Spleen (tissue), 11 donors: Measurements from ENCODE around the gene SSBP2. TPM values are rescaled to one million over a fixed set of nuclear protein-coding genes. Genes with fewer than 3 reads are reported as not detected.
A peak's percentile ranks its signal among the peaks of the same experiment; 100 is the strongest.

Experiments
- DNase-seq: peaks from one replicate; pipeline ENCODE4 v3.0.0-alpha.2; 2020
- H3K27ac ChIP-seq, 8 donors: fragments of 200-600 bp; sonication (generic) in 7 of 8; 1 replicate in 4 of 8; 2 replicates in 4 of 8; pipeline versions ENCODE4 v1.5.0 to v1.8.0; 2016 to 2021; ENCODE audit warnings: inconsistent platforms in 4 of 8, mild to moderate bottlenecking in 4 of 8, moderate library complexity in 1 of 8
- H3K27me3 ChIP-seq, 7 donors: fragments of 200-600 bp; sonication (generic) in 6 of 7; replicated peaks in 1 of 7; 1 replicate in 4 of 7; 2 replicates in 3 of 7; pipeline versions ENCODE4 v1.5.0 to v1.8.0; 2016 to 2021; ENCODE audit warnings: inconsistent platforms in 3 of 7, mild to moderate bottlenecking in 1 of 7
- H3K36me3 ChIP-seq, 6 donors: fragments of 200-600 bp; sonication (generic) in 5 of 6; 1 replicate in 4 of 6; 2 replicates in 2 of 6; pipeline versions ENCODE4 v1.5.0 to v1.8.0; 2016 to 2021; ENCODE audit warnings: inconsistent platforms in 2 of 6
- H3K4me1 ChIP-seq, 6 donors: fragments of 200-600 bp; sonication (generic) in 5 of 6; 1 replicate in 3 of 6; 2 replicates in 3 of 6; pipeline versions ENCODE4 v1.5.0 to v1.8.0; 2016 to 2021; ENCODE audit warnings: inconsistent platforms in 3 of 6
- H3K4me3 ChIP-seq, 8 donors: fragments of 200-600 bp; sonication (generic) in 7 of 8; 1 replicate in 4 of 8; 2 replicates in 4 of 8; pipeline versions ENCODE4 v1.5.0 to v1.8.0; 2016 to 2021; ENCODE audit warnings: inconsistent platforms in 4 of 8, mild to moderate bottlenecking in 4 of 8, moderate library complexity in 2 of 8
- H3K9me3 ChIP-seq, 8 donors: fragments of 200-600 bp; sonication (generic) in 7 of 8; 1 replicate in 4 of 8; 2 replicates in 4 of 8; pipeline versions ENCODE4 v1.5.0 to v1.8.0; 2016 to 2021; ENCODE audit warnings: inconsistent platforms in 4 of 8
- POLR2A ChIP-seq, 3 donors: fragments of 450-650 bp; IDR thresholded peaks; one replicate each; pipeline ENCODE4 v1.5.1; 2017; ENCODE audit warnings: antibody characterized with exemption in 3 of 3, mild to moderate bottlenecking in 1 of 3
- POLR2AphosphoS5 ChIP-seq, 3 donors: sonication (generic); formaldehyde crosslinking; IDR thresholded peaks; one replicate each; pipeline ENCODE4 v1.5.1; 2017; ENCODE audit warnings: antibody characterized with exemption in 3 of 3
- WGBS, 5 donors: extraction: QIAGEN DNeasy Blood & Tissue Kit in 3 of 5; methylation state at CpG; one replicate each; pipeline versions ENCODE4 v1.1.5 to v1.1.7; 2013 to 2018; 5-methylcytosine and 5-hydroxymethylcytosine counted together
- intact Hi-C: fragments of 100-400 bp; cut with DNase I; formaldehyde crosslinking; loops from one replicate; pipeline ENCODE4 v1.15.0; 2023; ENCODE audit warnings: low total_unique reads
- polyA plus RNA-seq, 3 donors: library from polyadenylated mRNA; stranded (reverse); fragments of 200-250 nt; gene quantifications; one replicate each; pipeline ENCODE4 v1.2.1, GENCODE V29; 2013
- total RNA-seq, 7 donors: library from RNA; depleted of rRNA in 3 of 7; stranded (reverse); fragments of >200 nt in 3 of 7; fragmentation: NEBNext Ultra II Directional in 4 of 7; extraction: Animal tissue kit (Norgen Biotek cat#: 25700) in 4 of 7; gene quantifications; one replicate each; pipeline versions ENCODE4 v1.1.0 to v1.2.1, GENCODE V29; 2016 to 2021
- TF ChIP-seq, protein P1 (sequence below), 11 experiments: fragments of 200-600 bp in 7 of 11; fragments of 450-650 bp in 4 of 11; sonication (generic) in 4 of 11; IDR thresholded peaks in 8 of 11; conservative IDR thresholded peaks in 3 of 11; 1 replicate in 7 of 11; 2 replicates in 4 of 11; pipeline versions ENCODE4 v1.4.0 to v1.8.0; 2016 to 2021; ENCODE audit warnings: antibody characterized with exemption in 11 of 11, inconsistent platforms in 4 of 11, mild to moderate bottlenecking in 1 of 11
- donor health status: healthy with polysubstance abuse.
- donor health status: DM: no; HTN: no; CAD: no; lungs with moderate emphysema.
- donor health status: DM: no; HTN: no; CAD: no.
- donor health status: Bipolar disorder and iron deficiency.
- donor health status: healthy.
- donor health status: DM: no; HTN: no; CAD: no.
- donor health status: DM: yes; HTN: yes; CAD: no.

Gene SSBP2
- total and polyA plus RNA-seq, 10 donors, result 12.2 to 40.8 (median 29.6) TPM

GRCh38 chr5:81749192-81749560 is 1.7 kb downstream of the SSBP2 start:
- Histone ChIP-seq H3K27me3 (peaks cover 0 to 7% (median 0%) of the 10 kb centered on the region in 7 donors), H3K9me3 (no peaks in the 10 kb centered on the region), H3K36me3 (no peaks in the 10 kb centered on the region), H3K4me3 (peak overlapping the region in 6 of 8 donors; percentile 61 to 99 (median 91)), H3K4me1 (peaks cover 16 to 63% (median 27%) of the 10 kb centered on the region in 6 donors), H3K27ac (peak overlapping the region in 7 of 8 donors; percentile 80 to 97 (median 95))
- intact Hi-C loops, result loop anchor here (10.0 kb wide), 2 partner anchors 216 to 244 kb away; no protein-coding TSS in a partner anchor
- TF ChIP-seq, protein P1, sequence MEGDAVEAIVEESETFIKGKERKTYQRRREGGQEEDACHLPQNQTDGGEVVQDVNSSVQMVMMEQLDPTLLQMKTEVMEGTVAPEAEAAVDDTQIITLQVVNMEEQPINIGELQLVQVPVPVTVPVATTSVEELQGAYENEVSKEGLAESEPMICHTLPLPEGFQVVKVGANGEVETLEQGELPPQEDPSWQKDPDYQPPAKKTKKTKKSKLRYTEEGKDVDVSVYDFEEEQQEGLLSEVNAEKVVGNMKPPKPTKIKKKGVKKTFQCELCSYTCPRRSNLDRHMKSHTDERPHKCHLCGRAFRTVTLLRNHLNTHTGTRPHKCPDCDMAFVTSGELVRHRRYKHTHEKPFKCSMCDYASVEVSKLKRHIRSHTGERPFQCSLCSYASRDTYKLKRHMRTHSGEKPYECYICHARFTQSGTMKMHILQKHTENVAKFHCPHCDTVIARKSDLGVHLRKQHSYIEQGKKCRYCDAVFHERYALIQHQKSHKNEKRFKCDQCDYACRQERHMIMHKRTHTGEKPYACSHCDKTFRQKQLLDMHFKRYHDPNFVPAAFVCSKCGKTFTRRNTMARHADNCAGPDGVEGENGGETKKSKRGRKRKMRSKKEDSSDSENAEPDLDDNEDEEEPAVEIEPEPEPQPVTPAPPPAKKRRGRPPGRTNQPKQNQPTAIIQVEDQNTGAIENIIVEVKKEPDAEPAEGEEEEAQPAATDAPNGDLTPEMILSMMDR (IDR thresholded peaks at IDR 0.05 in 8 of 11, conservative IDR thresholded peaks at IDR 0.05 in 3 of 11), result no peak
- 5 to 19% (median 11%) methylated on average over 6 of the region's 6 CpGs for WGBS, 5 donors
- DNase-seq, result no peak

- peak overlapping the region in 3 of 8 donors; percentile 95 to 97 (median 97) for H3K27ac ChIP-seq
- peak overlapping the region in 2 of 8 donors; percentile 88 to 94 for H3K4me3 ChIP-seq
- 64 to 67% (median 65%) methylated on average over 3 of the region's 3 CpGs for WGBS, 5 donors
- H3K27me3 ChIP-seq, result peaks cover 0 to 7% (median 0%) of the 10 kb centered on the region in 7 donors
- no peaks in the 10 kb centered on the region for H3K9me3 ChIP-seq
- H3K4me1 ChIP-seq, result peaks cover 16 to 63% (median 27%) of the 10 kb centered on the region in 6 donors
- intact Hi-C loops, result loop anchor here (10.0 kb wide), 2 partner anchors 216 to 244 kb away; no protein-coding TSS in a partner anchor
- DNase-seq, result no peak
- H3K36me3 ChIP-seq, result no peaks in the 10 kb centered on the region
- TF ChIP-seq, protein P1 (IDR thresholded peaks at IDR 0.05 in 8 of 11, conservative IDR thresholded peaks at IDR 0.05 in 3 of 11), result no peak
- TF ChIP-seq POLR2AphosphoS5 (IDR thresholded peaks at IDR 0.05), result no peak
- TF ChIP-seq POLR2A (IDR thresholded peaks at IDR 0.05), result no peak
Measured at GRCh38 chr5:81748556-81748955, 2.3 kb downstream of the SSBP2 start.

GRCh38 chr5:81747030-81747429 is 3.9 kb downstream of the SSBP2 start:
- Histone ChIP-seq H3K36me3 (no peaks in the 10 kb centered on the region), H3K27me3 (peaks cover 0 to 7% (median 0%) of the 10 kb centered on the region in 7 donors), H3K27ac (no peak overlapping the region), H3K4me3 (no peak overlapping the region), H3K4me1 (peaks cover 13 to 54% (median 20%) of the 10 kb centered on the region in 6 donors), H3K9me3 (no peaks in the 10 kb centered on the region)
- intact Hi-C loops, result loop anchor here (10.0 kb wide), 2 partner anchors 218 to 242 kb away; no protein-coding TSS in a partner anchor
- TF ChIP-seq, protein P1 (IDR thresholded peaks at IDR 0.05 in 8 of 11, conservative IDR thresholded peaks at IDR 0.05 in 3 of 11), result no peak
- TF ChIP-seq POLR2AphosphoS5 (IDR thresholded peaks at IDR 0.05), result no peak
- no peak for TF ChIP-seq POLR2A (IDR thresholded peaks at IDR 0.05)
- 54 to 79% (median 62%) methylated on average over 2 of the region's 2 CpGs for WGBS, 5 donors
- no peak for DNase-seq

DNA sequence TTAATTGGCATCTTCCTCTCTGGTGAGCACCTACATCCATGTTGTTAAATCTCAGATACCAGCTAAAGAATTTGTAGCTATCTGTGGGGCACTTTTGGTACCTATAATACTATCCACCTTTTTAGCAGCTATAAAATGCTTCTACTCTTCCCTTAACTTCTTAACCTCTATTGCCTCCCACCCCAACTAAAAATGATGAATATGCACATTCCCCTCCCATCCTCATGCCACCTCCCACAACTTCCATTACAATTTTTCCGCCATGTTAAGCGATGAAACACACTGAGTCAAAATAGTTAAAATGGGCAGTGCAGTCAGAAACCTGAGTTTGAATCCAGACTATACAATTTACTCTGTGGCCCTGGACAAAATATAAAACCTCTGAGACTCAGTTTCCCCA is 10.1 kb downstream of the SSBP2 start:
- H3K27me3 ChIP-seq, result no peaks in the 10 kb centered on the region
- no peaks in the 10 kb centered on the region for H3K36me3 ChIP-seq
- intact Hi-C loops, result loop anchor here (10.0 kb wide), 2 partner anchors 224 to 236 kb away; no protein-coding TSS in a partner anchor
- 98 to 99% (median 99%) methylated on average over 2 of the region's 2 CpGs for WGBS, 5 donors
- no peaks in the 10 kb centered on the region for H3K9me3 ChIP-seq
- no peak overlapping the region for H3K4me3 ChIP-seq
- no peak for DNase-seq
- no peak overlapping the region for H3K27ac ChIP-seq
- TF ChIP-seq, protein P1 (IDR thresholded peaks at IDR 0.05 in 8 of 11, conservative IDR thresholded peaks at IDR 0.05 in 3 of 11), result no peak
- TF ChIP-seq POLR2AphosphoS5 (IDR thresholded peaks at IDR 0.05) (no peak), POLR2A (IDR thresholded peaks at IDR 0.05) (no peak)
- H3K4me1 ChIP-seq, result peaks cover 0 to 12% (median 0%) of the 10 kb centered on the region in 6 donors
